Gastroesophageal sphincter (tissue), 4 donors: ENCODE results near the gene EHD3. TPM values are rescaled to one million over a fixed set of nuclear protein-coding genes. Genes with fewer than 3 reads are reported as not detected.

Experiments used
- ATAC-seq: fragments of 150-250 bp; one replicate; pipeline ENCODE4 v1.9.1; 2016; ENCODE audit warnings: mild to moderate bottlenecking, moderate library complexity
- H3K27ac ChIP-seq, 4 donors: fragments of 200-600 bp; sonication (generic) in 3 of 4; 1 replicate in 3 of 4; 2 replicates in 1 of 4; pipeline ENCODE4 v1.5.1; 2016 to 2019
- H3K27me3 ChIP-seq: fragments of 200-600 bp; sonication (generic); one replicate; pipeline ENCODE4 v1.5.1; 2019
- H3K36me3 ChIP-seq, 2 donors: fragments of 200-600 bp; sonication (generic); one replicate each; pipeline ENCODE4 v1.5.1; 2019; ENCODE audit warnings: control low read depth in 1 of 2
- H3K4me1 ChIP-seq, 3 donors: fragments of 200-600 bp; sonication (generic); 1 replicate in 2 of 3; 2 replicates in 1 of 3; pipeline ENCODE4 v1.5.1; 2016 to 2019; ENCODE audit warnings: control low read depth in 2 of 3
- H3K4me3 ChIP-seq, 2 donors: fragments of 200-600 bp; sonication (generic); one replicate each; pipeline ENCODE4 v1.5.1; 2019; ENCODE audit warnings: mild to moderate bottlenecking in 1 of 2, moderate library complexity in 1 of 2
- H3K9me3 ChIP-seq, 3 donors: fragments of 200-600 bp; sonication (generic); one replicate each; pipeline ENCODE4 v1.5.1; 2017 to 2019; ENCODE audit warnings: control low read depth in 2 of 3
- EP300 ChIP-seq: sonication (generic); formaldehyde crosslinking; IDR thresholded peaks from one replicate; pipeline ENCODE4 v1.6.1; 2017; ENCODE audit warnings: antibody characterized with exemption, mild to moderate bottlenecking
- POLR2A ChIP-seq, 2 donors: fragments of 450-650 bp; IDR thresholded peaks; one replicate each; pipeline ENCODE4 v1.6.1; 2017; ENCODE audit warnings: antibody characterized with exemption in 2 of 2, mild to moderate bottlenecking in 2 of 2, moderate library complexity in 1 of 2
- POLR2AphosphoS5 ChIP-seq: sonication (generic); formaldehyde crosslinking; IDR thresholded peaks from one replicate; pipeline ENCODE4 v1.6.1; 2017; ENCODE audit warnings: antibody characterized with exemption
- whole genome bisulfite sequencing, 2 donors: methylation state at CpG; one replicate each; pipeline ENCODE4 v1.1.5; 2018; ENCODE audit warnings: low coverage in 1 of 2; 5-methylcytosine and 5-hydroxymethylcytosine counted together
- total RNA-seq, 4 donors: library from RNA; depleted of rRNA; stranded (reverse); fragments of >200 nt; gene quantifications; one replicate each; pipeline ENCODE4 v1.1.0, GENCODE V29; 2016
- TF ChIP-seq, protein P1 (sequence below), 4 experiments: fragments of 200-600 bp in 2 of 4; fragments of 450-650 bp in 2 of 4; sonication (generic) in 1 of 4; IDR thresholded peaks; one replicate each; pipeline ENCODE4 v1.5.1; 2017 to 2019; ENCODE audit warnings: antibody characterized with exemption in 4 of 4, mild to moderate bottlenecking in 2 of 4, moderate library complexity in 2 of 4

EHD3 gene
- total RNA-seq, result 1 to 10 TPM; 3.8 to 8.4 (median 4.9) TPM

DNA sequence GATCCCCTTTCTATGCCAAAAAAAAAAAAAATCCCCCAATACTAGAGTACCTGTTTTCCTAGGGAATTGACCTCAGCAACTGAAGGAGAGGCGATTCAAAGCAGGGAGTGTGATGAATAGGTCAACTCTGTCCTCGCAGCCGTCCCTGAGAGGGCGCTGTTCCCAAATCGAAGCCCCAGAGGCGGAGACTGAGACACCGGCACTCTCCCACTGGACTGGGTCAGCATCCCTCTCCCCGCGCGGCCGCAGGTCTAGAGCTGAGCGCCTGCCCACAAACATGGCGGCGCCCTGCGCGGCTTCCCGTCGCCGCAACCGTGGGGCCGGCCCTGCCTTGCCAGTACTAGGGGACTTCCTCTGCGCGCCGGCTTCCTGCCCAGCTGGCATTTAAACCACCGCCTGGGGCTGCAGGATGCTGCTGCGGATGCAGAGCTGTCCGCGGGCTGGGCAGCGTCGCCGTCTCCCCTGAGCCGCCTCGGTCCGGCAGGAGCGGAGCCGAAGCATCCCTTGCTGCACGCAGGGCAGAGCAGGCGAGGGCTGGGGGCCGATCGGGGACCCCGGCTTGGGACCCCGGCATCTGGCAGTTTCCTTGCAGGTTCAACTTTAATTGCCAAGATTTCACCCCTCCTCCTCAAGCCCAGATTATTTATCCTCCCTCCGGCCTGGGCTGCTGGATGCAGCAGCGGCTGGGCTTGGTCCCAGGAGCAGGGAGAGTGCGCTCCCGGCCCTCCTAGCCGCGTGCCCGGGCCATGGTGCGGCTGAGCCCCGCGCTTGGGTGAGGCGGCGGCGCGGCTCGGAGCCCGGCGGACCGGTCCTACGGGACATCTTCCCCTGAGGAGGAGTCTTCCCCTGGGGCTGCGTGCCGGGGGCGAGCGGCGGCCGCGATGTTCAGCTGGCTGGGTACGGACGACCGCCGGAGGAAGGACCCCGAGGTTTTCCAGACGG is at the start of gene EHD3:
EHD3 (plus strand) TSS at position 412 of the 942 bp plus-strand sequence; CDS start at position 882, 470 bp downstream.
- no peaks in the 10 kb centered on the region for H3K9me3 ChIP-seq
- peak; percentile 95 for ATAC-seq
- no peaks in the 10 kb centered on the region for H3K36me3 ChIP-seq
- peak within 1 kb of the TSS; percentile 41 to 74 for H3K4me3 ChIP-seq
- peak within 1 kb of the TSS in 3 of 4 donors; percentile 29 to 70 (median 70) for H3K27ac ChIP-seq
- WGBS, 2 donors, result 0% methylated on average over 6 of the region's 74 CpGs; no CpG with 5 or more reads in 1 of the 2 donors
- no peak for TF ChIP-seq EP300
- TF ChIP-seq, protein P1, sequence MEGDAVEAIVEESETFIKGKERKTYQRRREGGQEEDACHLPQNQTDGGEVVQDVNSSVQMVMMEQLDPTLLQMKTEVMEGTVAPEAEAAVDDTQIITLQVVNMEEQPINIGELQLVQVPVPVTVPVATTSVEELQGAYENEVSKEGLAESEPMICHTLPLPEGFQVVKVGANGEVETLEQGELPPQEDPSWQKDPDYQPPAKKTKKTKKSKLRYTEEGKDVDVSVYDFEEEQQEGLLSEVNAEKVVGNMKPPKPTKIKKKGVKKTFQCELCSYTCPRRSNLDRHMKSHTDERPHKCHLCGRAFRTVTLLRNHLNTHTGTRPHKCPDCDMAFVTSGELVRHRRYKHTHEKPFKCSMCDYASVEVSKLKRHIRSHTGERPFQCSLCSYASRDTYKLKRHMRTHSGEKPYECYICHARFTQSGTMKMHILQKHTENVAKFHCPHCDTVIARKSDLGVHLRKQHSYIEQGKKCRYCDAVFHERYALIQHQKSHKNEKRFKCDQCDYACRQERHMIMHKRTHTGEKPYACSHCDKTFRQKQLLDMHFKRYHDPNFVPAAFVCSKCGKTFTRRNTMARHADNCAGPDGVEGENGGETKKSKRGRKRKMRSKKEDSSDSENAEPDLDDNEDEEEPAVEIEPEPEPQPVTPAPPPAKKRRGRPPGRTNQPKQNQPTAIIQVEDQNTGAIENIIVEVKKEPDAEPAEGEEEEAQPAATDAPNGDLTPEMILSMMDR (IDR thresholded peaks at IDR 0.05), result peak in 3 of 4 experiments; percentile 37 to 68 (median 42)
- no peak for TF ChIP-seq POLR2A (IDR thresholded peaks at IDR 0.05)
- peak; percentile 12 for TF ChIP-seq POLR2AphosphoS5
- H3K4me1 ChIP-seq, result peaks cover 0 to 26% (median 4%) of the 10 kb centered on the region in 3 donors
- no peaks in the 10 kb centered on the region for H3K27me3 ChIP-seq

DNA sequence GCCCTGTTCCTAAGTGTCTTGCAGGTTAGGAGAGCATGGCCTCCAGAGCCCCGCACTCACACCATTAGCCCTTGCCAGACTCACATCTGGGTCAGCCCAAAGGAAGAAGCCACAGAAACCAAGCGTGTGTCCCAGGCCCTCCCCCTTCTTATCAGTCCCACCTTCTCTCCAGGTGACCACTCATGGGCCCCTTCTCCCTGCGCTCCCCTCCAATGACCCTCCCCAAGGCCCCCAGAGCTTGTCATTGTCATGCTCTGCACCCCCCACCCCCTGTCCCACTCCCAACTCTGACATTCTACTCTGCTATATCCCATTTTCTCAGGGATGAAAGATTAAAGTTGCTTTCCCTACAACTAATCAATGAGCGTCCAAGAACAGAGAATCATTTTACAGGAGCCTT is 46.8 kb upstream of the EHD3 start:
- TF ChIP-seq EP300 (no peak), POLR2AphosphoS5 (no peak), POLR2A (IDR thresholded peaks at IDR 0.05) (no peak)
- TF ChIP-seq, protein P1 (IDR thresholded peaks at IDR 0.05), result no peak
- no peak for ATAC-seq
- Histone ChIP-seq H3K27me3 (peaks cover 20% of the 10 kb centered on the region), H3K36me3 (no peaks in the 10 kb centered on the region), H3K9me3 (peaks cover 0 to 6% (median 0%) of the 10 kb centered on the region in 3 donors), H3K4me3 (no peak overlapping the region), H3K27ac (no peak overlapping the region), H3K4me1 (no peaks in the 10 kb centered on the region)
- 80 to 85% methylated on average over 2 to 4 of the region's 4 CpGs for WGBS, 2 donors

DNA sequence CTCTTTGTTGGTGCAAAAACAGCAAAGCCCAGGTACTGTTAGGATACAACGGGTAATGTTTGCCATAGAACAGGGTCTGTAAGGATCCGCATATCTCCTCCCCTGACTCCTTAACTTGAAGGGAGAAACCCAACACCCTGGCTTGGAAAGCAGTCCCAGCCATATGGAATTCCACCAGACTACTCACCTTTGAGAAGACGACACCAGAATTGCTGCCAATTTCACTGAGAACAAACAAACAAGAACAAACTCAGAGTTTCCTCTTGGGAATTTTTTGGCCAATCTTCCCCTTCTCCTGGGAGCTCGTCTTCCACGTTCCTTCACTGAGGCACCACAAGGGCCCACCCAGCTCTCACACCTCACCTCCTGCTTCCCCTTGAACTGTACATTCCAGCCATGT is 45.8 kb upstream of the EHD3 start:
- Histone ChIP-seq H3K36me3 (no peaks in the 10 kb centered on the region), H3K4me1 (no peaks in the 10 kb centered on the region), H3K27me3 (peaks cover 23% of the 10 kb centered on the region), H3K9me3 (peaks cover 0 to 6% (median 0%) of the 10 kb centered on the region in 3 donors), H3K4me3 (no peak overlapping the region), H3K27ac (no peak overlapping the region)
- ATAC-seq, result no peak
- 55 to 63% methylated on average over 3 to 5 of the region's 5 CpGs for WGBS, 2 donors
- TF ChIP-seq, protein P1 (IDR thresholded peaks at IDR 0.05), result no peak
- no peak for TF ChIP-seq POLR2AphosphoS5
- TF ChIP-seq EP300, result no peak
- TF ChIP-seq POLR2A (IDR thresholded peaks at IDR 0.05), result no peak

DNA sequence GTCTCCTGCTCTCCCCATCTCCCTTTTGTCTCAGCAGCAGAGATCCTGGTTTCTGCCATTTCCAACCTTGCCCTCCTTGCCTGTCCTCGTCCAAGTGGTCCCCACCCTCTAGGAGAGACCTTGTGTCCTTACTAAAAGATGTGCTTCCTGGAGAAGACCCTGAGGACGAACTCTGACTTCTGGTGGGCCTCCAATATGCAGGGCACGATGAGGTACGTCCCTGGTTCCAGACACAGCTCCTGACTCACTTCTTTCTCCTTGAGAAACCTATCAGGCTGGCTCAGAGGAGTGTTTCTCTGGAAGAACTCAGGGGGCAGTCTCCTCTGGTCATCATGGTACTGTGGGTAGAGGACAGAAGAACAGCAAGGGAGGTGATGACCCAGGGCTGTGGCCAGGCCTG is 44.8 kb upstream of the EHD3 start:
- TF ChIP-seq, protein P1 (IDR thresholded peaks at IDR 0.05), result no peak
- TF ChIP-seq POLR2A (IDR thresholded peaks at IDR 0.05) (no peak), EP300 (no peak), POLR2AphosphoS5 (no peak)
- 70 to 75% methylated on average over 1 of the region's 4 CpGs for WGBS, 2 donors
- no peak for ATAC-seq

More for the DNA sequence above, 44.8 kb upstream of the EHD3 start:
- Histone ChIP-seq H3K36me3 (no peaks in the 10 kb centered on the region), H3K4me1 (no peaks in the 10 kb centered on the region), H3K27ac (no peak overlapping the region), H3K27me3 (peaks cover 24% of the 10 kb centered on the region), H3K9me3 (no peaks in the 10 kb centered on the region), H3K4me3 (no peak overlapping the region)
